ENCODE results near the gene NACA2. TPM values are rescaled to one million over a fixed set of nuclear protein-coding genes. Genes with fewer than 3 reads are reported as not detected.

The NACA2 gene
- total and polyA plus RNA-seq, 8 donors, result 1.5 to 6.4 (median 2.3) TPM; not detected in 2

DNA sequence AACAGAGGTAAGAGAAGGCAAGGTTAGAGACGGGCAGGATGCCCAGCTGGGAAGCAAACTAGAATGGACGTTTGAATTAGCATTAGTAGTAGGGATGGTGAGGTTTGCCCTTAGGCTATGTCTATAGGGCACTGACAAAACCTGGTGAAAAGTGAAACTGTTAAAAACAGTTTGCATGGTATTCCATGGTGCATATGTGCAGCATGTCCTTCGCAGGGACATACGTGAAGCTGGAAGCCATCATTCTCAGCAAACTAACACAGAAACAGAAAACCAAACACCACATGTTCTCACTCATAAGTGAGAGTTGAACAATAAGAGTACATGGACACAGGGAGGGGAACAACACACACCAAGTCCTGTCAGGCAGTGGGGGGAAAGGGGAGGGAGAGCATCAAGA is 25.8 kb downstream of the NACA2 start:
- no peak overlapping the region for H3K27ac ChIP-seq
- H3K36me3 ChIP-seq, result no peaks in the 10 kb centered on the region
- TF ChIP-seq, protein P1, sequence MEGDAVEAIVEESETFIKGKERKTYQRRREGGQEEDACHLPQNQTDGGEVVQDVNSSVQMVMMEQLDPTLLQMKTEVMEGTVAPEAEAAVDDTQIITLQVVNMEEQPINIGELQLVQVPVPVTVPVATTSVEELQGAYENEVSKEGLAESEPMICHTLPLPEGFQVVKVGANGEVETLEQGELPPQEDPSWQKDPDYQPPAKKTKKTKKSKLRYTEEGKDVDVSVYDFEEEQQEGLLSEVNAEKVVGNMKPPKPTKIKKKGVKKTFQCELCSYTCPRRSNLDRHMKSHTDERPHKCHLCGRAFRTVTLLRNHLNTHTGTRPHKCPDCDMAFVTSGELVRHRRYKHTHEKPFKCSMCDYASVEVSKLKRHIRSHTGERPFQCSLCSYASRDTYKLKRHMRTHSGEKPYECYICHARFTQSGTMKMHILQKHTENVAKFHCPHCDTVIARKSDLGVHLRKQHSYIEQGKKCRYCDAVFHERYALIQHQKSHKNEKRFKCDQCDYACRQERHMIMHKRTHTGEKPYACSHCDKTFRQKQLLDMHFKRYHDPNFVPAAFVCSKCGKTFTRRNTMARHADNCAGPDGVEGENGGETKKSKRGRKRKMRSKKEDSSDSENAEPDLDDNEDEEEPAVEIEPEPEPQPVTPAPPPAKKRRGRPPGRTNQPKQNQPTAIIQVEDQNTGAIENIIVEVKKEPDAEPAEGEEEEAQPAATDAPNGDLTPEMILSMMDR (IDR thresholded peaks at IDR 0.05), result no peak
- intact Hi-C loops (cut with DNase I), result no loop called here
- H3K9me3 ChIP-seq, result no peaks in the 10 kb centered on the region
- H3K4me1 ChIP-seq, result no peaks in the 10 kb centered on the region
- no peak for ATAC-seq
- no peak overlapping the region for H3K4me3 ChIP-seq
- no peak for DNase-seq
- H3K27me3 ChIP-seq, result peaks cover 0 to 5% of the 10 kb centered on the region in 2 donors

DNA sequence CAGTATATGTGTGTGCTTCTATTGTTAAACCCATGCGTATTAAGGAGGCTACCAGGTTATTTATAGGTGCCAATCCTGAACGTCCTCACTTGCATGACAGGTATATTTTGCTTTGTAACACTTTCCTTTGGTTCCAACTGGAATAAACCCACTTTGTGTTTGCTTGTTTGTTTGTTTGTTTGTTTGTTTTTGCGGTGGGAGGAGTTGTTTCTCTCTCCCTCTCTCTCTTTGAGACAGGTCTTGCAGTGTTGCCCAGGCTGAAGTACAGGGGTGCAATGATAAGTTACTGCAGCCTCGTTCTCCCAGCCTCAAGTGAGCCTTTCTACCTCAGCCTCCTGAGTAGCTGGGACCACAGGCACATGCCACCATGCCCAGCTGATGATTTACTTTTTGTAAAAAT is 28.7 kb downstream of the NACA2 start:
- peaks cover 0 to 16% of the 10 kb centered on the region in 2 donors for H3K27me3 ChIP-seq
- intact Hi-C loops (cut with DNase I), result no loop called here
- no peak overlapping the region for H3K4me3 ChIP-seq
- H3K9me3 ChIP-seq, result no peaks in the 10 kb centered on the region
- TF ChIP-seq, protein P1 (IDR thresholded peaks at IDR 0.05), result no peak
- H3K27ac ChIP-seq, result no peak overlapping the region
- no peaks in the 10 kb centered on the region for H3K36me3 ChIP-seq
- DNase-seq (no peak), ATAC-seq (no peak)
- H3K4me1 ChIP-seq, result no peaks in the 10 kb centered on the region

DNA sequence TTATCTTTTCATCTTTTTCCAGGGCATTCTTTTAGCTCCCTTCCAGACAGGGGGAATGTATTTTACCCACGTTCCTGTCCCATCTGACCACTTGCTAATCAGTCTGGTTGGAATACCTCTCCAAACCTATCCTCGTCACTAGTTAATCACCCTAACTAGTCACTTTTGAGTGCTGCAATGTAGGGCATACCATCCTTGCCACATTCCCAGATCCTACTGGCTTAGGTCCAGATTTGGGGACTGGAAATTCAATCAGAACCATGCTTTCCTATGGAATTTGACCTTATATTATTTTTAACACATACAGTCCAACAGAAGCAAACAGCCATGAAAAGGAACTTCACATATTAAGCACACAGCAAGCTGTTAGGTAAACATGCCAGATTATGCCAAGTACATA is 29.7 kb downstream of the NACA2 start:
- ATAC-seq, result no peak
- TF ChIP-seq, protein P1 (IDR thresholded peaks at IDR 0.05), result no peak
- Histone ChIP-seq H3K27me3 (peaks cover 0 to 19% of the 10 kb centered on the region in 2 donors), H3K4me3 (no peak overlapping the region), H3K36me3 (no peaks in the 10 kb centered on the region), H3K4me1 (no peaks in the 10 kb centered on the region), H3K27ac (no peak overlapping the region), H3K9me3 (no peaks in the 10 kb centered on the region)
- intact Hi-C loops (cut with DNase I), result no loop called here
- DNase-seq, result no peak

DNA sequence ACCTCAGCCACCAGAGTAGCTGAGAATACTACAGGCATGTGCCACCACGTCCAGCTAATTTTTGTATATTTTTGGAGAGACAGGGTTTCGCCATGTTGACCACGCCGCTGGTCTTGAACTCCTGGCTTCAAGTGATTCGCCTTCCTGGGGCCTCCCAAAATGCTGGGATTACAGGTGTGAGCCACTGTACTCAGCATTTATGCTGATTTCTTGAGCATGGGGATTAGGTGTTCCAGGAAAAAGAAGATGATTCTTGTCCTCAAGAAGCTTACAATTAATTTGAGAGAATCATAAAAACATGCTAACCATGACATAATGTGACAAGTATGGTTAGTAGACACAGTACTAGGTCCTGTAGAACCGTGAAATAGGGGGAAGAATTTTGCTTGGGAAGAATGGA is 30.9 kb downstream of the NACA2 start:
- DNase-seq, result no peak
- Histone ChIP-seq H3K27me3 (peaks cover 0 to 21% of the 10 kb centered on the region in 2 donors), H3K36me3 (no peaks in the 10 kb centered on the region), H3K4me3 (no peak overlapping the region), H3K9me3 (no peaks in the 10 kb centered on the region), H3K27ac (no peak overlapping the region), H3K4me1 (no peaks in the 10 kb centered on the region)
- intact Hi-C loops (cut with DNase I), result no loop called here
- ATAC-seq, result no peak
- TF ChIP-seq, protein P1 (IDR thresholded peaks at IDR 0.05), result no peak

DNA sequence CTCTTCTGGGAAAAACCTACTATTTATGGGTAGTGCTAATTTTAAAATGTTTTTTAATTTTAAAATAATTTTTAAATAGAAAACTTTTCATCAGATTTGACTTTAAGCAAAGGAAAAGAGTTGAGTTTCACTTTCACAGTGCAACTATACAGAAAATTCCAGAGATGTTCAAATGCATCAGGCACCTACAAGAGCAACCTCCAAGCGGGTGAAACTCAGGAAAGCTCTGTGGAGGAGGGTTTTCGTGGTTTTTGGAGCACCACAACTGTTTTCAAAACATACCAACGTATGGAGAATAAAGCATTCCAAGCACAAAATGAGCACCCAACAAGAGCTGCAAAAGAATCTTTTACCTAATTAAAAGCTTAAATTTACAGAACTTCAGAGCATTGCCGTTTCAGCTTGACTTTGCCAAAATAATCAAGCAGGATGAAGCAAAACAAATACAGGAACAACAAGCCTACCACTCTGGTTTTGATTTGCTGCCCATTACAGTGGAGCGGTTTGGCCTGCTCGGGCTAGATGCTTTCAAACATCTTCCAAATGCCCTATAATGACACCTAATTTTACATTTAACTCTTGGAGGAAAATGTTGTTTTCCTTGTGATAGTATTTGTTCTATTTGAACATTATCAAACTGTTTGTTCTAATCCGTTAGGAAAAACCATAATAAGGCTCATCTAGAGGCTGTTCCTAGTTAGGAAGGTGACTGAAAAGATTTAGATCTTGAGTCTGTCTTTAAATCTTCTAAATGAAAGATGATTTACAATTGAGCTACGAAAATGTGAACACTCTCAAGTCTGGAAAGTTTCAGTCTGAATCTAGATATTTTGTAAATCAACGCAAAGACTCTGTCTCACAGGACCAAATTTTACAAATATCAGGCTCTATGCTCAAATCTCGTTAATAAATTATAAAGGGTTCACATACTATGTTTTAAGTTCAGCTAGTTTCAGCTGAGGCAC is 34.5 kb downstream of the NACA2 start:
- Histone ChIP-seq H3K27ac (peak overlapping the region in 1 of 2 donors; percentile 8), H3K9me3 (no peaks in the 10 kb centered on the region), H3K27me3 (peaks cover 0 to 41% of the 10 kb centered on the region in 2 donors), H3K4me3 (no peak overlapping the region), H3K36me3 (no peaks in the 10 kb centered on the region), H3K4me1 (no peaks in the 10 kb centered on the region)
- DNase-seq, result peak in 1 of 4 donors; percentile 43
- TF ChIP-seq, protein P1 (IDR thresholded peaks at IDR 0.05), result no peak
- intact Hi-C loops (cut with DNase I), result no loop called here
- no peak for ATAC-seq

All from left lung (tissue), 10 donors.